HepG2 (cell line): Measurements from ENCODE around the gene RNF126. TPM values are rescaled to one million over a fixed set of nuclear protein-coding genes. Genes with fewer than 3 reads are reported as not detected.
A peak's percentile ranks its signal among the peaks of the same experiment; 100 is the strongest.

Source experiments
- CHD4 ChIP-seq: fragments of 200-600 bp; sonication (generic); IDR thresholded peaks from 2 replicates; pipeline ENCODE4 v1.7.0; 2017; ENCODE audit warnings: mild to moderate bottlenecking, low read length, borderline replicate concordance
- HDAC6 ChIP-seq: fragments of 200-600 bp; sonication (generic); IDR thresholded peaks from 2 replicates; pipeline ENCODE4 v1.7.0; 2017; ENCODE audit warnings: mild to moderate bottlenecking, antibody characterized with exemption, low read length, low read depth
- KAT8 ChIP-seq: IDR thresholded peaks from 2 replicates; pipeline ENCODE4 v1.6.1; 2016; ENCODE audit warnings: missing genetic modification reagents, missing compliant biosample characterization
- KLF12 ChIP-seq: sonication (generic); formaldehyde crosslinking; IDR thresholded peaks from 2 replicates; pipeline ENCODE4 v1.4.0; 2020; ENCODE audit warnings: missing genetic modification reagents, borderline replicate concordance
- MYNN ChIP-seq: sonication (generic); formaldehyde crosslinking; IDR thresholded peaks from 2 replicates; pipeline ENCODE4 v1.4.0; 2020; ENCODE audit warnings: mild to moderate bottlenecking, low read depth, missing genetic modification reagents
- NFE2L2 ChIP-seq: fragments of 150-350 bp; IDR thresholded peaks from 2 replicates; pipeline ENCODE4 v1.6.1; 2014; ENCODE audit warnings: low read length
- TAF15 ChIP-seq: fragments of 200-400 bp; formaldehyde crosslinking; IDR thresholded peaks from one replicate; pipeline ENCODE4 v1.6.1; 2018; ENCODE audit warnings: mild to moderate bottlenecking, low read depth, low read length; ENCODE audit not compliant: poor library complexity, severe bottlenecking
- TP53 ChIP-seq: sonication (generic); formaldehyde crosslinking; conservative IDR thresholded peaks from 2 replicates; pipeline ENCODE4 v1.4.0; 2020; ENCODE audit warnings: missing genetic modification reagents
- YEATS2 ChIP-seq: sonication (generic); formaldehyde crosslinking; IDR thresholded peaks from 2 replicates; pipeline ENCODE4 v1.4.0; 2020; ENCODE audit warnings: missing genetic modification reagents, borderline replicate concordance
- ZBTB20 ChIP-seq: sonication (generic); formaldehyde crosslinking; IDR thresholded peaks from 2 replicates; pipeline ENCODE4 v1.8.1; 2023; ENCODE audit warnings: missing genetic modification reagents, low read depth, mild to moderate bottlenecking, borderline replicate concordance
- ZBTB7A ChIP-seq: sonication (generic); formaldehyde crosslinking; IDR thresholded peaks from 2 replicates; pipeline ENCODE4 v1.8.0; 2022; ENCODE audit warnings: mild to moderate bottlenecking, missing genetic modification reagents
- ZNF292 ChIP-seq: sonication (generic); formaldehyde crosslinking; IDR thresholded peaks from 2 replicates; pipeline ENCODE4 v1.8.1; 2022; ENCODE audit warnings: mild to moderate bottlenecking, low read depth, missing genetic modification reagents, borderline replicate concordance
- ZNF501 ChIP-seq: sonication (generic); formaldehyde crosslinking; IDR thresholded peaks from 2 replicates; pipeline ENCODE4 v1.5.1; 2020; ENCODE audit warnings: mild to moderate bottlenecking, moderate library complexity, missing genetic modification reagents
- ZNF562 ChIP-seq: sonication (generic); formaldehyde crosslinking; IDR thresholded peaks from 2 replicates; pipeline ENCODE4 v1.8.0; 2022; ENCODE audit warnings: missing genetic modification reagents, borderline replicate concordance
- ZNF674 ChIP-seq: sonication (generic); formaldehyde crosslinking; IDR thresholded peaks from 2 replicates; pipeline ENCODE4 v1.5.0; 2020; ENCODE audit warnings: low read depth, mild to moderate bottlenecking, missing genetic modification reagents
- ZNF747 ChIP-seq: sonication (generic); formaldehyde crosslinking; IDR thresholded peaks from 2 replicates; pipeline ENCODE4 v1.8.1; 2023; ENCODE audit warnings: missing genetic modification reagents, mild to moderate bottlenecking, borderline replicate concordance
- ZNF816 ChIP-seq: sonication (generic); formaldehyde crosslinking; IDR thresholded peaks from 2 replicates; pipeline ENCODE4 v1.8.0; 2022; ENCODE audit warnings: missing genetic modification reagents, mild to moderate bottlenecking, borderline replicate concordance
- ZSCAN12 ChIP-seq: sonication (generic); formaldehyde crosslinking; IDR thresholded peaks from 2 replicates; pipeline ENCODE4 v1.9.0; 2021; ENCODE audit warnings: mild to moderate bottlenecking, missing genetic modification reagents
- ZSCAN9 ChIP-seq: IDR thresholded peaks from 2 replicates; pipeline ENCODE4 v1.6.1; 2016; ENCODE audit warnings: borderline replicate concordance
- polyA plus RNA-seq, 8 experiments: library from polyadenylated mRNA; depleted of rRNA in 3 of 8; stranded (reverse) in 7 of 8; unstranded in 1 of 8; fragments of >200 nt; fragmentation: Illumina TruSeq in 4 of 8; extraction: Trizol in 4 of 8; gene quantifications; 2 replicates each; pipeline versions ENCODE4 v1.2.1 to v1.2.3, GENCODE V29; 2011 to 2016; ENCODE audit warnings: low read depth in 4 of 8, missing spikeins in 1 of 8, mixed read lengths in 1 of 8; ENCODE audit not compliant: insufficient read depth in 1 of 8
- total RNA-seq, 5 experiments: library from RNA; depleted of rRNA; stranded (reverse); fragments of >200 nt; fragmentation: Illumina TruSeq; extraction: Trizol; gene quantifications; 2 replicates each; pipeline ENCODE4 v1.2.3, GENCODE V29; 2016; ENCODE audit warnings: low read depth in 1 of 5
- TF ChIP-seq, protein P1 (sequence below), 2 experiments: sonication (generic) in 1 of 2; formaldehyde crosslinking in 1 of 2; IDR thresholded peaks; 2 replicates each; pipeline versions ENCODE4 v1.5.1 to v1.6.1; 2011 to 2020; ENCODE audit warnings: borderline replicate concordance in 1 of 2, low read depth in 1 of 2, low read length in 1 of 2, mild to moderate bottlenecking in 1 of 2, missing genetic modification reagents in 1 of 2, moderate library complexity in 1 of 2
- TF ChIP-seq, protein P2 (sequence below): sonication (generic); formaldehyde crosslinking; IDR thresholded peaks from 2 replicates; pipeline ENCODE4 v1.5.0; 2020; ENCODE audit warnings: mild to moderate bottlenecking, missing genetic modification reagents, moderate library complexity
- TF ChIP-seq, protein P3 (sequence below): sonication (generic); formaldehyde crosslinking; IDR thresholded peaks from 2 replicates; pipeline ENCODE4 v1.5.0; 2020; ENCODE audit warnings: mild to moderate bottlenecking, missing genetic modification reagents

Gene RNF126
- total and polyA plus RNA-seq, 2 of the 13 experiments (the other 11 are each of a cell fraction or from before 2014, with no cell fraction given), result 23.2 to 34.0 TPM

DNA sequence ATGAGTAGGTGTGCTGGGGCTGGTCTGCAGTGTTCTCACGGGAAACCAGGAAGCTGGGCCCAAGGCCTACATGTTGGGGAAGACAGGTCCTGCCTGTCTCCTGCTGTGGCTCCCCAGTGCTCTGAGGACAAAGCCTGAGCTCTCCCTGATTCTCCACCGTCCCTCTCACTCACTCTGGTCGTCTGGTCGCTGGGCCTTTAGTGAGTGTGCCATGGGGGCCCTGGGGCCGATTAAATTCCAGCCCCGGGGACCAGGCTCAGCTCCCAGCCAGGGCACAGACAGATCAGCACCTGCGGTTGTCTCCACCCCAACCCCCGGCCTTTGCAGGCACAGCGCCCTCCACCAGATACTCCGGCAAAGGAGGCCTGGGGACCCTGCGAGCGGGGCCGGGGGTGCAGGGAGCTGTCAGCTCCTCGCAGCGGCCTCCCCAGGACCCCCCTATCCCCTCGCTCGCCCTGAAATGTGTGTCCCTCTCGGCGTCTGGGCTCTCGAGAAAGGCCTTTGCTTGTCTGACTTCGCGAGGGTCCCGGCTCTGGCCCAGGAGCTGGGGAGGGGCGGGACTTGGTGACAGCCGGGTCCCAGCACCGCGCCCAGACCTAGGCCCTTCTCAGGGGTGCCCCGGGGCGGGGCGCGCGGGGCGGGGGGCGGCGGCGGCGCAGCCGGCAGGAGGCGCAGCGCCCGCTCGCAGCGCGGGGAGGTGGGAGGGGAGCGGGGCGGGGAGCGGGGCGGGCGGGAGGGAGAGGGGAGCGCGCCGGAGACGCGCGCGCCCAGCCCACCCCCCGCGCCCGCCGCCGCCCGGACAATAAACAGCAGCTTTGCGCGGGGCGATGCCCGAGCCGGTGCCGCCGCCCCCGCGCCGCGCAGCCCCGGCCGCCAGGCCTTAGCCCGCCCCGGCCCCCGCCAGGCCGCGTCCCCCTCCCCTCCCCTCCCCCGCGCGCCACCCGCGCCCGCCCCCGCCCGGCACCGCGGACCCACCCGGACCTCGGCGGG lies 45.4 kb upstream of the RNF126 start, which contains the start of gene PALM (continued):
- TF ChIP-seq YEATS2 (CRISPR knock-in tag) (peak; percentile 45; the same call in 1 of the 2 replicates), ZNF816 (CRISPR knock-in tag) (peak; percentile 37; the same call in 1 of the 2 replicates), ZSCAN9 (CRISPR knock-in tag) (no peak), ZNF674 (CRISPR knock-in tag) (no peak), KLF12 (CRISPR knock-in tag) (peak; percentile 47; the same call in 1 of the 2 replicates), TAF15 (no peak), TP53 (CRISPR knock-in tag) (no peak), ZNF562 (CRISPR knock-in tag) (no peak), ZNF501 (CRISPR knock-in tag) (peak; percentile 20; the same call in 1 of the 2 replicates), ZBTB20 (CRISPR knock-in tag) (no peak), ZNF747 (CRISPR knock-in tag) (peak; percentile 61; the same call in 1 of the 2 replicates), ZSCAN12 (CRISPR knock-in tag) (no peak), CHD4 (no peak; the same call in 1 of the 2 replicates), ZBTB7A (CRISPR knock-in tag) (peak; percentile 69; the same call in 1 of the 2 replicates), HDAC6 (no peak), NFE2L2 (no peak), KAT8 (CRISPR knock-in tag) (no peak), ZNF292 (CRISPR knock-in tag) (peak; percentile 59), MYNN (no peak)
- TF ChIP-seq, protein P1, sequence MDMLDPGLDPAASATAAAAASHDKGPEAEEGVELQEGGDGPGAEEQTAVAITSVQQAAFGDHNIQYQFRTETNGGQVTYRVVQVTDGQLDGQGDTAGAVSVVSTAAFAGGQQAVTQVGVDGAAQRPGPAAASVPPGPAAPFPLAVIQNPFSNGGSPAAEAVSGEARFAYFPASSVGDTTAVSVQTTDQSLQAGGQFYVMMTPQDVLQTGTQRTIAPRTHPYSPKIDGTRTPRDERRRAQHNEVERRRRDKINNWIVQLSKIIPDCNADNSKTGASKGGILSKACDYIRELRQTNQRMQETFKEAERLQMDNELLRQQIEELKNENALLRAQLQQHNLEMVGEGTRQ (IDR thresholded peaks at IDR 0.05; ENCODE audit: low read depth, low read length), result no peak
- TF ChIP-seq, protein P1 (CRISPR knock-in tag; IDR thresholded peaks at IDR 0.05; ENCODE audit: borderline replicate concordance), result no peak
- TF ChIP-seq, protein P2, sequence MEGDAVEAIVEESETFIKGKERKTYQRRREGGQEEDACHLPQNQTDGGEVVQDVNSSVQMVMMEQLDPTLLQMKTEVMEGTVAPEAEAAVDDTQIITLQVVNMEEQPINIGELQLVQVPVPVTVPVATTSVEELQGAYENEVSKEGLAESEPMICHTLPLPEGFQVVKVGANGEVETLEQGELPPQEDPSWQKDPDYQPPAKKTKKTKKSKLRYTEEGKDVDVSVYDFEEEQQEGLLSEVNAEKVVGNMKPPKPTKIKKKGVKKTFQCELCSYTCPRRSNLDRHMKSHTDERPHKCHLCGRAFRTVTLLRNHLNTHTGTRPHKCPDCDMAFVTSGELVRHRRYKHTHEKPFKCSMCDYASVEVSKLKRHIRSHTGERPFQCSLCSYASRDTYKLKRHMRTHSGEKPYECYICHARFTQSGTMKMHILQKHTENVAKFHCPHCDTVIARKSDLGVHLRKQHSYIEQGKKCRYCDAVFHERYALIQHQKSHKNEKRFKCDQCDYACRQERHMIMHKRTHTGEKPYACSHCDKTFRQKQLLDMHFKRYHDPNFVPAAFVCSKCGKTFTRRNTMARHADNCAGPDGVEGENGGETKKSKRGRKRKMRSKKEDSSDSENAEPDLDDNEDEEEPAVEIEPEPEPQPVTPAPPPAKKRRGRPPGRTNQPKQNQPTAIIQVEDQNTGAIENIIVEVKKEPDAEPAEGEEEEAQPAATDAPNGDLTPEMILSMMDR (CRISPR knock-in tag), result peak; percentile 47
- TF ChIP-seq, protein P3, sequence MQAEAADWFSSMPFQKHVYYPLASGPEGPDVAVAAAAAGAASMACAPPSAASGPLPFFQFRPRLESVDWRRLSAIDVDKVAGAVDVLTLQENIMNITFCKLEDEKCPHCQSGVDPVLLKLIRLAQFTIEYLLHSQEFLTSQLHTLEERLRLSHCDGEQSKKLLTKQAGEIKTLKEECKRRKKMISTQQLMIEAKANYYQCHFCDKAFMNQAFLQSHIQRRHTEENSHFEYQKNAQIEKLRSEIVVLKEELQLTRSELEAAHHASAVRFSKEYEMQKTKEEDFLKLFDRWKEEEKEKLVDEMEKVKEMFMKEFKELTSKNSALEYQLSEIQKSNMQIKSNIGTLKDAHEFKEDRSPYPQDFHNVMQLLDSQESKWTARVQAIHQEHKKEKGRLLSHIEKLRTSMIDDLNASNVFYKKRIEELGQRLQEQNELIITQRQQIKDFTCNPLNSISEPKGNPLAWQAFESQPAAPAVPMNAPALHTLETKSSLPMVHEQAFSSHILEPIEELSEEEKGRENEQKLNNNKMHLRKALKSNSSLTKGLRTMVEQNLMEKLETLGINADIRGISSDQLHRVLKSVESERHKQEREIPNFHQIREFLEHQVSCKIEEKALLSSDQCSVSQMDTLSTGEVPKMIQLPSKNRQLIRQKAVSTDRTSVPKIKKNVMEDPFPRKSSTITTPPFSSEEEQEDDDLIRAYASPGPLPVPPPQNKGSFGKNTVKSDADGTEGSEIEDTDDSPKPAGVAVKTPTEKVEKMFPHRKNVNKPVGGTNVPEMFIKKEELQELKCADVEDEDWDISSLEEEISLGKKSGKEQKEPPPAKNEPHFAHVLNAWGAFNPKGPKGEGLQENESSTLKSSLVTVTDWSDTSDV (CRISPR knock-in tag), result no peak
